Measurements from ENCODE around the gene FHOD1.

- TF ChIP-seq REST (IDR thresholded peaks at IDR 0.05; ENCODE audit: insufficient read depth in 1 of 2, low read depth in 2 of 2, low read length in 2 of 2) (no peak), POLR2AphosphoS5 (IDR thresholded peaks at IDR 0.05; ENCODE audit: low read depth, low read length) (no peak), TAF1 (IDR thresholded peaks at IDR 0.05; ENCODE audit: borderline replicate concordance, insufficient read depth, low read length) (no peak)
These were observed 2.7 kb upstream of the FHOD1 start for GRCh38 chr16:67250045-67250327.

All from PFSK-1 (cell line).